Central memory CD8-positive, alpha-beta T cell (primary cell): ENCODE measurements around the gene SMYD4.
A peak's percentile ranks its signal among the peaks of the same experiment; 100 is the strongest.
"Not testable (repeated sequence)": the region's sequence is repeated elsewhere in the genome, so short reads cannot be mapped to it uniquely, and the experiment has no call there.

Experiments
- ATAC-seq: fragments of 150-1000 bp; cut with Tn5 transposase; replicated peaks from 2 replicates; pipeline ENCODE4 v1.10.0; 2022; ENCODE audit warnings: mild to moderate bottlenecking, moderate FRiP score, moderate number of reproducible peaks; ENCODE audit not compliant: poor library complexity, severe bottlenecking; ENCODE audit errors: extremely low read depth
- DNase-seq, 2 donors: peaks; one replicate each; pipeline ENCODE4 v3.0.0; 2021; ENCODE audit warnings: low spot score in 2 of 2
- H3K27ac Mint-ChIP-seq: one replicate; pipeline ENCODE4 v1.8.0; 2022; ENCODE audit warnings: low read depth, mild to moderate bottlenecking, moderate library complexity, mixed read lengths
- H3K27me3 Mint-ChIP-seq: one replicate; pipeline ENCODE4 v1.8.0; 2022; ENCODE audit warnings: mixed read lengths
- H3K36me3 Mint-ChIP-seq: one replicate; pipeline ENCODE4 v1.8.0; 2022; ENCODE audit warnings: mild to moderate bottlenecking, moderate library complexity, mixed read lengths; ENCODE audit not compliant: insufficient read depth
- H3K4me1 Mint-ChIP-seq: one replicate; pipeline ENCODE4 v1.8.0; 2022; ENCODE audit warnings: mixed read lengths
- H3K4me3 Mint-ChIP-seq: one replicate; pipeline ENCODE4 v1.8.0; 2022; ENCODE audit warnings: mild to moderate bottlenecking, moderate library complexity, mixed read lengths
- H3K9me3 Mint-ChIP-seq: one replicate; pipeline ENCODE4 v1.8.0; 2022; ENCODE audit warnings: mixed read lengths

SMYD4 gene

DNA sequence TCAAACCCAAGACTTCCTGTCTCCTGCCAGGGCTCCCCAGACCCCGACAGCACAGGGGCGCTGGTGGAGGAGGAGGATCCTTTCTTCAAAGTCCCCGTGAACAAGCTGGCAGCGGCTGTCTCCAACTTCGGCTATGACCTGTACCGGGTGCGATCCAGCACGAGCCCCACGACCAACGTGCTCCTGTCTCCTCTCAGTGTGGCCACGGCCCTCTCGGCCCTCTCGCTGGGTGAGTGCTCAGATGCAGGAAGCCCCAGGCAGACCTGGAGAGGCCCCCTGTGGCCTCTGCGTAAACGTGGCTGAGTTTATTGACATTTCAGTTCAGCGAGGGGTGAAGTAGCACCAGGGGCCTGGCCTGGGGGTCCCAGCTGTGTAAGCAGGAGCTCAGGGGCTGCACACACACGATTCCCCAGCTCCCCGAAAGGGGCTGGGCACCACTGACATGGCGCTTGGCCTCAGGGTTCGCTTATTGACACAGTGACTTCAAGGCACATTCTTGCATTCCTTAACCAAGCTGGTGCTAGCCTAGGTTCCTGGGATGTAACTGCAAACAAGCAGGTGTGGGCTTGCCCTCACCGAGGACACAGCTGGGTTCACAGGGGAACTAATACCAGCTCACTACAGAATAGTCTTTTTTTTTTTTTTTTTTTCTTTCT, 59.8 kb downstream of the SMYD4 start:
- Mint-ChIP-seq H3K27ac (peak overlapping the region; percentile 29), H3K4me1 (peaks cover 13% of the 10 kb centered on the region), H3K27me3 (no peaks in the 10 kb centered on the region), H3K9me3 (no peaks in the 10 kb centered on the region), H3K4me3 (peak overlapping the region; percentile 23), H3K36me3 (peaks cover 5% of the 10 kb centered on the region)
- DNase-seq (no peak), ATAC-seq (no peak)

DNA sequence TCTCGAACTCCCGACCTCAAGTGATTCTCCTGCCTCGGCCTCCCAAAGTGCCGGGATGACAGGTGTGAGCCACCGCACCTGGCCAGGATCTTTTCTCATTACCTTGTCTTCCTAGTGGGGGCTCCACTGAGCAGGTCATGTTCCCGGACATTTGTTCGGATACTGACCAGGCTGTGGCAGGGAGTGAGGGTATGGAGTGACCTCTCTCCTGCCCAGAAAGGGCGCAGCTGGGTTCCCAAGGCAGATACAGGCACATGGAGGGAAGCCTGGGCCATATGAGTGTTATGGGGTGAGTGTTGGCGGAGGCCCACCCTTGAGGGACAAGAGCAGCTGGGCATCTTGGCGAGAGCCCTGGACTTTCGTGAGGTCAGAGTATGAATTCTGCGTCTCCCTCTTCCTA, 62.3 kb downstream of the SMYD4 start:
- Mint-ChIP-seq H3K27me3 (no peaks in the 10 kb centered on the region), H3K4me1 (peaks cover 28% of the 10 kb centered on the region), H3K4me3 (no peak overlapping the region), H3K36me3 (peaks cover 2% of the 10 kb centered on the region), H3K27ac (no peak overlapping the region), H3K9me3 (no peaks in the 10 kb centered on the region)
- DNase-seq (no peak), ATAC-seq (no peak)

DNA sequence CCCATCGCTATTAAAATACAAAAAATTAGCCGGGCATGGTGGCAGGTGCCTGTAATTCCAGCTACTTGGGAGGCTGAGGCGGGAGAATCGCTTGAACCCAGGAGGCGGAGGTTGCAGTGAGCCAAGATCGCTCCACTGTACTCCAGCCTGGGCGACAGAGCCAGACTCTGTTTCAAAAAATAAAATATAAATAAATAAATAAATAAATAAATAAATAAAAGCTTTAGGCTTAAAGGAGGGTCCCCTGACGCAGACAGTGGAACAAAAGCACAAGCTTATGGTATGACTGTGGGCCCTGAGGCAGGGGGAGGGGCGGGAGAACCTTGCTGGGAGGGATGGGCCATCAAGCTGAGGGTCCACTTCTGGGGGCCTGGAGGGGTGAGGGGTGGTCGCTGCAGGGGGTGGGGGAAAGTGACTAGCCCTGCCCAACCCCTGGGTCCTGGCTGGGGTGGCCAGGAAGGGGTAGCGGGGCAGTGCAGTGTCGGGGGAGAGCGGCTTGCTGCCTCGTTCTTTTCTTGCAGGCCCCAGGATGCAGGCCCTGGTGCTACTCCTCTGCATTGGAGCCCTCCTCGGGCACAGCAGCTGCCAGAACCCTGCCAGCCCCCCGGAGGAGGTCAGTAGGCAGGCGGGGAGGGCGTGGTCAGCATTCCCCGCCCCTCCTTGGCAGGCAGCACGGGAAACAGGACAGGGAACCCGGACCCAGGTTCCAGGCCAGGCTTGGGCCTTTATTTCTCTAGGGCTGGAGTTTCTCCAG, 63.1 kb downstream of the SMYD4 start:
- Mint-ChIP-seq H3K4me1 (peaks cover 28% of the 10 kb centered on the region), H3K36me3 (peaks cover 2% of the 10 kb centered on the region), H3K4me3 (no peak overlapping the region), H3K27me3 (no peaks in the 10 kb centered on the region), H3K9me3 (no peaks in the 10 kb centered on the region), H3K27ac (no peak overlapping the region)
- no peak for ATAC-seq
- no peak for DNase-seq

DNA sequence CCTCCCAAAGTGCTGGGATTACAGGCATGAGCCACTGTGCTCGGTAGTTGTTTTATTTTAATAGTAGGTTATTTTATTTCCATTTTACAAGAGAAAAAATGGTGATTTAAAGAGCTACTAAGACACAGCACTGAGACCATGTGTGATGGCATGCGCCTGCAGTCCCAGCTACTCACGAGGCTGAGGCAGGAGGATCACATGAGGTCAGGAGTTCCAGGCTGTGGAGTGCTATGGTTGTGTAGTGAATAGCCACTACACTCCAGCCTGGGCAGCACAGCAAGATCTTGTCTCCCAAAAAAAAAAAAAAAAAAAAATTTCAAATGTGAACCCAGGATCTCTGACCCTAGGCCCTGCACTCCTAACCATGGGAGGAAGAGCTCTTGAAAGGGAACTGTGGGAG, 64.1 kb downstream of the SMYD4 start:
- peak overlapping the region; percentile 64 for H3K27ac Mint-ChIP-seq
- no peak for ATAC-seq
- H3K4me3 Mint-ChIP-seq: no peak overlapping the region
- no peaks in the 10 kb centered on the region for H3K27me3 Mint-ChIP-seq
- no peaks in the 10 kb centered on the region for H3K9me3 Mint-ChIP-seq
- DNase-seq: no peak
- H3K36me3 Mint-ChIP-seq: peaks cover 2% of the 10 kb centered on the region
- peaks cover 24% of the 10 kb centered on the region for H3K4me1 Mint-ChIP-seq

DNA sequence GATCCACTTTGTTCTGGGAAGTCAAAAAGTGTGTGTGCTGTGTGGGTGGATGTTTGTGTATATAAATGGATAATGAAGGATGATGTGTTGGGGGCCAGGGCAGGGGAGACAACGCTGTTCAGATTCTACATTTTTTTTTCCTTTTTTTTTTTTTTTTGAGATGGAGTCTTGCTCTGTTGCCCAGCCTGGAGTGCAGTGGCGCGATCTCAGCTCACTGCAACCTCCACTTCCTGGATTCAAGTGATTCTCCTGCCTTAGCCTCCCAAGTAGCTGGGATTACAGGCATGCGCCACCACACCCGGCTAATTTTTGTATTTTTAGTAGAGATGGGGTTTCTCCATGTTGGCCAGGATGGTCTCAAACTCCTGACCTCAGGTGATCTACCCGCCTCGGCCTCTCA, 65.0 kb downstream of the SMYD4 start:
- not testable (repeated sequence) for ATAC-seq, H3K27me3 Mint-ChIP-seq, H3K9me3 Mint-ChIP-seq, H3K36me3 Mint-ChIP-seq, DNase-seq
- H3K4me1 Mint-ChIP-seq: peaks cover 18% of the 10 kb centered on the region
- peak overlapping the region; percentile 86 for H3K27ac Mint-ChIP-seq
- H3K4me3 Mint-ChIP-seq: peak overlapping the region; percentile 65

DNA sequence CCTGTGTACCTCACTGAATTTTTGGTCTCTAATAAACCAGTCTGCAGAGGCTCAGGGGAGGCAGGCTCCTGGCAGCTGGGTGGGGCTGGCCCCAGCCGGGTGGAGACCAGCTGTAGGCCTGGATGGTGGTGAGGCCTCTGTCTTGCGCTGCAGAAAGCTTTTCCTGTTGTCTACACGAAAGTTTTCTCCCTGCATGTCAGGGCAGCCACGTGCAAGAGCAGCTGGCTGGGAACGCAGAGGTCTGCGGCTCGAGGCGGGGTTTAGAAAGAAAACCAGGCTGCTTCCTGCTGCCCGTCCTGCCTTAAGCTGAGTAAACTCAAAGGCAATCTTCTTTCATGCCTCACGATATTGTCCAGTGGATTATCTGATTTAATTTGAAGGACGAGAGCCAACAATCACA, 65.4 kb downstream of the SMYD4 start:
- peak overlapping the region; percentile 86 for H3K27ac Mint-ChIP-seq
- no peaks in the 10 kb centered on the region for H3K27me3 Mint-ChIP-seq
- H3K9me3 Mint-ChIP-seq: no peaks in the 10 kb centered on the region
- H3K4me3 Mint-ChIP-seq: peak overlapping the region; percentile 65
- ATAC-seq (peak; percentile 95), DNase-seq (peak; percentile 31 to 50)
- no peaks in the 10 kb centered on the region for H3K36me3 Mint-ChIP-seq
- H3K4me1 Mint-ChIP-seq: peaks cover 15% of the 10 kb centered on the region

DNA sequence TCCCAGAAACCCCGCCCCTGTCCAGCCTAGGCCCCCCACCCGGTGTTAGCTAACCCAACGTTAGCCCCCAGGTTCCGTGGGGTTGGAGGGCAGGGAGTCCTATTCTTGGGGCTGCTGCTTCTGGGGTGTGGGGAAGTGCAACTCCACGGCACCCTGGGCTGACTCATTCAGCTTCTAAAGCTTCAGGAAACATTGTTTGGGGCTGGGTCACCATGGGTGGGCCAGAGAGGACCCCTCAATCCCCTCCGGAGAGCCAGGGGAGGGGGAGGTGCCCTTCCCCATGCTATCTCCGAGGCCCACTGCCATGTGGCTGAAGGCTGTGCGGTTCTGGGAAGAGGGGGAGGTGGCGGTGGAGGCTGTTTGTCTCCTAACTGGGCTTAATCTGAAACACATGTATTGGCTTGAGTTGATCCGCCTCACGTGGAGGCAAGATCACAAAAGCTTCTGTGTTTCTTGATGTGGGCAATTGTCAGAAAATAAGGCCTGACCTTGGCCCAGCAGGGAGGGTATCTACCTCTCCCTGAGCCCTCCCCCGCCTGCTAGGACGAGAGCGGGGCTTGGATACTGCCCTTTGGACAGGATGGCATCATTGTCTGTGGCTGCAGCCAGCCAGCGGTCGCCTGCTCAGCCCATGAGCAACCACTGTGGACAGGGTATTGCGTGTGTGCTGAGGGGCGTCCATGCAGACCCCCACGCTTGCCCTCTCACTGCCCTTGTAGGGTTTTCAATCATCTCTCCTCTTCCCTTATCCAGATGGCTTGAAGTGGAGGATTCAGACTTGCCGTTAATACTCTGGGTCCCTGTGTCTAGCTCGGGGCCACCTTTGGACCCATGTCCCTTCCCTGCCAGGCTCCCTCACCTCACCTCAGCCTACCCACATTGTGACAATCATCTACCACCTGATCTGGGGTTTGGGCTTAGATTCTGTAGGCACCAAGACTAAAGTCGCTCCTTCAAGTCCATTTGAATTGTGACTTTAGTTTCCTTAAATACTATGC, 66.5 kb downstream of the SMYD4 start:
- H3K4me1 Mint-ChIP-seq: peaks cover 15% of the 10 kb centered on the region
- no peaks in the 10 kb centered on the region for H3K27me3 Mint-ChIP-seq
- H3K9me3 Mint-ChIP-seq: no peaks in the 10 kb centered on the region
- H3K36me3 Mint-ChIP-seq: no peaks in the 10 kb centered on the region
- ATAC-seq: no peak
- DNase-seq: no peak
- peak overlapping the region; percentile 65 for H3K4me3 Mint-ChIP-seq
- H3K27ac Mint-ChIP-seq: peak overlapping the region; percentile 86

DNA sequence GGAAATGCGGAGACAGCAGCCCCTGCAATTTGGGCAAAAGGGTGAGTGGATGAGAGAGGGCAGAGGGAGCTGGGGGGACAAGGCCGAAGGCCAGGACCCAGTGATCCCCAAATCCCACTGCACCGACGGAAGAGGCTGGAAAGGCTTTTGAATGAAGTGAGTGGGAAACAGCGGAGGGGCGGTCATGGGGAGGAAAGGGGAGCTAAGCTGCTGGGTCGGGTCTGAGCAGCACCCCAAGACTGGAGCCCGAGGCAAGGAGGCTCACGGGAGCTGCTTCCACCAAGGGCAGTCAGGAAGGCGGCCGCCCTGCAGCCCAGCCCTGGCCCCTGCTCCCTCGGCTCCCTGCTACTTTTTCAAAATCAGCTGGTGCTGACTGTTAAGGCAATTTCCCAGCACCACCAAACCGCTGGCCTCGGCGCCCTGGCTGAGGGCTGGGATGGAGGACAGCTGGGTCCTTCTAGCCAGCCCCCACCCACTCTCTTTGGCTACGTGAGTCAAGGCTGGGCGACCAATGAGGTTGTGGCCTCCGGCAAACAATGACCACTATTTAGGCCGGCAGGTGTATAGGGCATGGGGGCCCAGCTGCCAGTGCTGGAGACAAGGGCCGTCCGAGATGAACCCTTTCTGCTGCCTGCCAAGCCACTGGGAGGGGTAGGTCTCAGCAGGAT, 67.3 kb downstream of the SMYD4 start:
- Mint-ChIP-seq H3K27ac (peak overlapping the region; percentile 86), H3K4me3 (no peak overlapping the region), H3K36me3 (peaks cover 2% of the 10 kb centered on the region), H3K9me3 (no peaks in the 10 kb centered on the region), H3K4me1 (peaks cover 15% of the 10 kb centered on the region), H3K27me3 (no peaks in the 10 kb centered on the region)
- DNase-seq: no peak
- ATAC-seq: no peak

DNA sequence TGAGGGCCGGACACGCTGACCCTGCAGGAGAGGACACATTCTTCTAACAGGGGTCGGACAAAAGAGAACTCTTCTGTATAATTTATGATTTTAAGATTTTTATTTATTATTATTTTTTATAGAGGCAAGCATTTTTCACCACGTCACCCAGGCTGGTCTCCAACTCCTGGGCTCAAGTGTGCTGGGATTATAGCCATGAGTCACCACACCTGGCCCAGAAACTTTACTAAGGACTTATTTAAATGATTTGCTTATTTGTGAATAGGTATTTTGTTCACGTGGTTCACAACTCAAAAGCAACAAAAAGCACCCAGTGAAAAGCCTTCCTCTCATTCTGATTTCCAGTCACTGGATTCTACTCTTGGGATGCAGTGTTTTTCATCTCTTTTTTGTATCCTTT, 70.2 kb downstream of the SMYD4 start:
- peaks cover 2% of the 10 kb centered on the region for H3K36me3 Mint-ChIP-seq
- H3K27ac Mint-ChIP-seq: no peak overlapping the region
- H3K4me1 Mint-ChIP-seq: peaks cover 13% of the 10 kb centered on the region

DNA sequence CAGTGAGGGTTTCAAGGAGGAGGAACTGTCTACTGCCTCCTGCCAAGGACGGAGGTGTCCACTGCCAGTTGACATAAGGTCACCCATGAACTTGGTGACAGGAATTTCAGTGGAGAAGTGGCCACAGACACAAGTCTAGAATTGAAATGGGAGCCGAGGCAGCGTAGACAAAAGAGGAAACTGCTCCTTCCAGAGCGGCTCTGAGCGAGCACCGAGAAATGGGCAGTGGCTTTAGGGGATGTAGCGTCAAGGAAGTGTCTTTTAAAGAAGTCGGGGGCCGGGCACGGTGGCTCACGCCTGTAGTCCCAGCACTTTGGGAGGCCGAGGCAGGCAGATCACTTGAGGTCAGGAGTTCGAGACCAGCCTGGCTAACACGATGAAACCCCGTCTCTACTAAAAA, 70.9 kb downstream of the SMYD4 start:
- no peak for ATAC-seq
- peaks cover 6% of the 10 kb centered on the region for H3K4me1 Mint-ChIP-seq
- H3K27me3 Mint-ChIP-seq: no peaks in the 10 kb centered on the region
- no peak for DNase-seq
- peaks cover 2% of the 10 kb centered on the region for H3K36me3 Mint-ChIP-seq
- no peak overlapping the region for H3K4me3 Mint-ChIP-seq
- no peaks in the 10 kb centered on the region for H3K9me3 Mint-ChIP-seq
- no peak overlapping the region for H3K27ac Mint-ChIP-seq

More for the DNA sequence above, 70.2 kb downstream of the SMYD4 start:
- Mint-ChIP-seq H3K4me3 (no peak overlapping the region), H3K27me3 (no peaks in the 10 kb centered on the region), H3K9me3 (no peaks in the 10 kb centered on the region)
- DNase-seq (no peak), ATAC-seq (no peak)

DNA sequence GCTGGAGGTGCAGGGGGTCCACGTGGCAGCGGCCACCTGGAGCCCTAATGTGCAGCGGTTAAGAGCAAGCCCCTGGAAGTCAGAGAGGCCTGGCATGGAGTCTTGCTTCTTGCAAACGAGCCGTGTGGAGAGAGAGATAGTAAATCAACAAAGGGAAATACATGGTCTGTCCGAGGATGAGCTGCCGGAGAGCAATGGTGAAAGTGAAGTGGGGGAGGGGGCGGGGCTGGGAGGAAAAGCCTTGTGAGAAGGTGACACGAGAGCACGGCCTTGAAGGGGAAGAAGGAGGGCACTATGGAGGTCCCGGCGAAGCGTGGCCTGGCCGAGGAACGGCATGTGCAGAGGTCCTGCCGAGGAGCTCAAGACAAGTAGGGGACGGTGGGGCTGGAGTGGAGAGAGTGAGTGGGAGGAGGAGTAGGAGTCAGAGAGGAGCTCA, 73.9 kb downstream of the SMYD4 start:
- Mint-ChIP-seq H3K4me3 (no peak overlapping the region), H3K27ac (peak overlapping the region; percentile 79), H3K4me1 (no peaks in the 10 kb centered on the region), H3K27me3 (no peaks in the 10 kb centered on the region), H3K36me3 (peaks cover 2% of the 10 kb centered on the region), H3K9me3 (no peaks in the 10 kb centered on the region)
- DNase-seq (no peak), ATAC-seq (no peak)

DNA sequence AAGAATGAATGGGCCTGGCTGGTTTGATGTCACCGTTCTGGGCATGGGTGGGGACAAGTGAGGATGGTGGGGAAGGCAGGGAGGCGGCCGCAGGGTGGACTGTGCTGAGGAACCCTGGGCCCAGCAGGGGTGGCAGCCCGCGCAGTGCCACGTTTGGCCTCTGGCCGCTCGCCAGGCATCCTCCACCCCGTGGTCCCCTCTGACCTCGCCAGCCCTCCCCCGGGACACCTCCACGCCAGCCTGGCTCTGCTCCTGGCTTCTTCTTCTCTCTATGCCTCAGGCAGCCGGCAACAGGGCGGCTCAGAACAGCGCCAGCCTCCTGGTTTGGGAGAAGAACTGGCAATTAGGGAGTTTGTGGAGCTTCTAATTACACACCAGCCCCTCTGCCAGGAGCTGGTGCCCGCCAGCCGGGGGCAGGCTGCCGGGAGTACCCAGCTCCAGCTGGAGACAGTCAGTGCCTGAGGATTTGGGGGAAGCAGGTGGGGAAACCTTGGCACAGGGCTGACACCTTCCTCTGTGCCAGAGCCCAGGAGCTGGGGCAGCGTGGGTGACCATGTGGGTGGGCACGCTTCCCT, 74.4 kb downstream of the SMYD4 start:
- H3K27me3 Mint-ChIP-seq: no peaks in the 10 kb centered on the region
- H3K4me1 Mint-ChIP-seq: no peaks in the 10 kb centered on the region
- no peaks in the 10 kb centered on the region for H3K9me3 Mint-ChIP-seq
- no peak overlapping the region for H3K4me3 Mint-ChIP-seq
- H3K36me3 Mint-ChIP-seq: peaks cover 2% of the 10 kb centered on the region
- ATAC-seq (no peak), DNase-seq (no peak)
- peak overlapping the region; percentile 79 for H3K27ac Mint-ChIP-seq
